HEK293 (cell line): ENCODE measurements around the gene HTRA1.

ENCODE experiments used
- CTCF ChIA-PET: fragments of 350-600 bp; formaldehyde crosslinking; extraction: SDS; loops from one replicate; lab custom pipeline; 2021; ENCODE audit warnings: antibody characterized with exemption; lab: Yijun Ruan, JAX
- POLR2A ChIA-PET: fragments of 300-600 bp; formaldehyde crosslinking; extraction: SDS; loops from one replicate; lab custom pipeline; 2020; ENCODE audit warnings: antibody characterized with exemption, inconsistent platforms; lab: Yijun Ruan, JAX
- H3K27ac ChIP-seq: fragments of 200-500 bp; sonication (Bioruptor generic); 2 replicates; pipeline ENCODE4 v1.5.1; 2014; ENCODE audit warnings: low read depth, low read length, control low read depth, inconsistent platforms; ENCODE audit errors: extremely low read depth
- H3K36me3 ChIP-seq, 2 experiments: fragments of 200-500 bp in 1 of 2; sonication (Bioruptor generic) in 1 of 2; 1 replicate in 1 of 2; 2 replicates in 1 of 2; pipeline ENCODE4 v1.5.1; 2014 to 2017; ENCODE audit warnings: inconsistent platforms in 2 of 2, low read length in 2 of 2; ENCODE audit not compliant: control insufficient read depth in 2 of 2, insufficient read depth in 1 of 2
- H3K4me1 ChIP-seq: fragments of 200-500 bp; sonication (Bioruptor generic); 2 replicates; pipeline ENCODE4 v1.5.1; 2014; ENCODE audit warnings: mild to moderate bottlenecking, low read length, inconsistent platforms; ENCODE audit not compliant: control insufficient read depth, insufficient read depth
- H3K4me3 ChIP-seq: 2 replicates; pipeline ENCODE4 v1.5.1; 2011; ENCODE audit warnings: low read depth, mild to moderate bottlenecking, control low read depth, low read length, moderate library complexity
- H3K9me3 ChIP-seq: fragments of 200-500 bp; sonication (Bioruptor generic); 2 replicates; pipeline ENCODE4 v1.5.1; 2014; ENCODE audit warnings: low read depth, low read length, inconsistent platforms; ENCODE audit not compliant: control insufficient read depth, insufficient read depth
- SETDB1 ChIP-seq: IDR thresholded peaks from one replicate; pipeline ENCODE4 v1.6.1; 2017; ENCODE audit warnings: mild to moderate bottlenecking, low read length, moderate library complexity, mixed read lengths; ENCODE audit not compliant: insufficient read length
- ZIC2 ChIP-seq: fragments of 450-650 bp; formaldehyde crosslinking; IDR thresholded peaks from 2 replicates; pipeline ENCODE4 v1.5.1; 2016; ENCODE audit warnings: missing biosample characterization, missing genetic modification characterization
- ZNF10 ChIP-seq: fragments of 450-650 bp; formaldehyde crosslinking; IDR thresholded peaks from 2 replicates; pipeline ENCODE4 v1.5.1; 2017; ENCODE audit warnings: missing biosample characterization, missing genetic modification characterization
- ZNF155 ChIP-seq: fragments of 450-650 bp; formaldehyde crosslinking; IDR thresholded peaks from 2 replicates; pipeline ENCODE4 v1.5.1; 2016; ENCODE audit warnings: missing biosample characterization, missing genetic modification characterization
- ZNF2 ChIP-seq: fragments of 450-650 bp; formaldehyde crosslinking; IDR thresholded peaks from 2 replicates; pipeline ENCODE4 v1.5.1; 2016; ENCODE audit warnings: missing biosample characterization, missing genetic modification characterization
- ZNF248 ChIP-seq: fragments of 450-650 bp; formaldehyde crosslinking; IDR thresholded peaks from 2 replicates; pipeline ENCODE4 v1.5.1; 2017; ENCODE audit warnings: missing biosample characterization, missing genetic modification characterization
- ZNF341 ChIP-seq: fragments of 450-650 bp; formaldehyde crosslinking; IDR thresholded peaks from 2 replicates; pipeline ENCODE4; 2016; ENCODE audit warnings: low read depth, missing biosample characterization, missing genetic modification characterization
- ZNF785 ChIP-seq: fragments of 450-650 bp; formaldehyde crosslinking; IDR thresholded peaks from 2 replicates; pipeline ENCODE4 v1.5.1; 2016; ENCODE audit warnings: missing biosample characterization, missing genetic modification characterization
- TF ChIP-seq, protein P1 (sequence below): fragments of 450-650 bp; formaldehyde crosslinking; IDR thresholded peaks from 2 replicates; pipeline ENCODE4 v1.5.1; 2016; ENCODE audit warnings: missing biosample characterization, missing genetic modification characterization, borderline replicate concordance

HTRA1 gene

DNA sequence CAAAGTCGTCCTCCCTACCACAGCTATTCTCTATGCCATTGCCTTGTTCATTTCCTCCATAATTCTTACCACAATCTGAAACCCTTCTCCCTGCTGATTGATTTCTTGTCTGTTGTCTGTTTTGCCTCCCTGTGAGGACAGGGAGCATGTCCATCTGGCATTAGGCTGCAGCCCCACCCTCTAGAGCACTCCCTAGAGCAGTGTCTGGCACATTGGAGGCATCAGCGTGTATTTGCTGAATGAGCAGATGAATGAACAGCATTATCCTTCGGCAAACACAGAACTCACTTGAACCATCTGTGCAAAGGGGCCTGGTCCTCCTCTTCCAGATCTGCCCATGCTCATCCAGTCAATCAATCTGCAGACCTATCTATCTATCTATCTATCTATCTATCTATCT, 94.1 kb downstream of the HTRA1 start:
- no peak for TF ChIP-seq SETDB1
- TF ChIP-seq, protein P1, sequence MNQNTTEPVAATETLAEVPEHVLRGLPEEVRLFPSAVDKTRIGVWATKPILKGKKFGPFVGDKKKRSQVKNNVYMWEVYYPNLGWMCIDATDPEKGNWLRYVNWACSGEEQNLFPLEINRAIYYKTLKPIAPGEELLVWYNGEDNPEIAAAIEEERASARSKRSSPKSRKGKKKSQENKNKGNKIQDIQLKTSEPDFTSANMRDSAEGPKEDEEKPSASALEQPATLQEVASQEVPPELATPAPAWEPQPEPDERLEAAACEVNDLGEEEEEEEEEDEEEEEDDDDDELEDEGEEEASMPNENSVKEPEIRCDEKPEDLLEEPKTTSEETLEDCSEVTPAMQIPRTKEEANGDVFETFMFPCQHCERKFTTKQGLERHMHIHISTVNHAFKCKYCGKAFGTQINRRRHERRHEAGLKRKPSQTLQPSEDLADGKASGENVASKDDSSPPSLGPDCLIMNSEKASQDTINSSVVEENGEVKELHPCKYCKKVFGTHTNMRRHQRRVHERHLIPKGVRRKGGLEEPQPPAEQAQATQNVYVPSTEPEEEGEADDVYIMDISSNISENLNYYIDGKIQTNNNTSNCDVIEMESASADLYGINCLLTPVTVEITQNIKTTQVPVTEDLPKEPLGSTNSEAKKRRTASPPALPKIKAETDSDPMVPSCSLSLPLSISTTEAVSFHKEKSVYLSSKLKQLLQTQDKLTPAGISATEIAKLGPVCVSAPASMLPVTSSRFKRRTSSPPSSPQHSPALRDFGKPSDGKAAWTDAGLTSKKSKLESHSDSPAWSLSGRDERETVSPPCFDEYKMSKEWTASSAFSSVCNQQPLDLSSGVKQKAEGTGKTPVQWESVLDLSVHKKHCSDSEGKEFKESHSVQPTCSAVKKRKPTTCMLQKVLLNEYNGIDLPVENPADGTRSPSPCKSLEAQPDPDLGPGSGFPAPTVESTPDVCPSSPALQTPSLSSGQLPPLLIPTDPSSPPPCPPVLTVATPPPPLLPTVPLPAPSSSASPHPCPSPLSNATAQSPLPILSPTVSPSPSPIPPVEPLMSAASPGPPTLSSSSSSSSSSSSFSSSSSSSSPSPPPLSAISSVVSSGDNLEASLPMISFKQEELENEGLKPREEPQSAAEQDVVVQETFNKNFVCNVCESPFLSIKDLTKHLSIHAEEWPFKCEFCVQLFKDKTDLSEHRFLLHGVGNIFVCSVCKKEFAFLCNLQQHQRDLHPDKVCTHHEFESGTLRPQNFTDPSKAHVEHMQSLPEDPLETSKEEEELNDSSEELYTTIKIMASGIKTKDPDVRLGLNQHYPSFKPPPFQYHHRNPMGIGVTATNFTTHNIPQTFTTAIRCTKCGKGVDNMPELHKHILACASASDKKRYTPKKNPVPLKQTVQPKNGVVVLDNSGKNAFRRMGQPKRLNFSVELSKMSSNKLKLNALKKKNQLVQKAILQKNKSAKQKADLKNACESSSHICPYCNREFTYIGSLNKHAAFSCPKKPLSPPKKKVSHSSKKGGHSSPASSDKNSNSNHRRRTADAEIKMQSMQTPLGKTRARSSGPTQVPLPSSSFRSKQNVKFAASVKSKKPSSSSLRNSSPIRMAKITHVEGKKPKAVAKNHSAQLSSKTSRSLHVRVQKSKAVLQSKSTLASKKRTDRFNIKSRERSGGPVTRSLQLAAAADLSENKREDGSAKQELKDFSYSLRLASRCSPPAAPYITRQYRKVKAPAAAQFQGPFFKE (tag by site-specific recombination), result no peak
- no peak overlapping the region for H3K4me3 ChIP-seq
- ChIA-PET POLR2A (no interaction called here), CTCF (interaction anchor here (3.2 kb wide), 1 partner anchor 10 kb away, joined by 13 read pairs; no protein-coding TSS in a partner anchor)
- H3K9me3 ChIP-seq, result no peaks in the 10 kb centered on the region
- no peak overlapping the region for H3K27ac ChIP-seq
- H3K36me3 ChIP-seq, result no peaks in the 10 kb centered on the region
- no peaks in the 10 kb centered on the region for H3K4me1 ChIP-seq

DNA sequence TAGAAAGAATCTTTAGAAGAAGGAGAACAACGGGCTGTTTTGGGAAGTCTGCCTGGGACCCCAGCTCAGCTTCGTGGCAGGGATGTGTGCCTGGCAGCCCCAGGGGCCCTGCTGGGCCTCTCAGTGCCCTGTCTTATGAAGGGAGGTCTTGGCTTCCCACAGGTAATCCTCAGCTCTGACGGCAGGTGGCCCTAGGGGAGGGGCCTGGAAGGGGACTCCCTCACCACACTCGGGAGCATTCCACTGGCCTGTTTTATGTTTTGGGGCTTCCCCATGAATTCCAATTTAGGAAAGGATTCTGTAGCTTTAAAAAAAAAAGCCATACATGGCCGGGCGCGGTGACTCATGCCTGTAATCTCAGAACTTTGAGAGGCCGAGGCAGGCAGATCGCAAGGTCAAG, 96.2 kb downstream of the HTRA1 start:
- no peak overlapping the region for H3K4me3 ChIP-seq
- H3K9me3 ChIP-seq, result no peaks in the 10 kb centered on the region
- no peaks in the 10 kb centered on the region for H3K4me1 ChIP-seq
- ChIA-PET CTCF (interaction anchor here (0.8 to 3.2 kb wide), 3 partner anchors 8 to 260 kb away, joined by 4 to 13 read pairs (median 4); no protein-coding TSS in a partner anchor), POLR2A (interaction anchor here (0.8 kb wide), 1 partner anchor 14 kb away, joined by 3 read pairs; no protein-coding TSS in a partner anchor)
- H3K27ac ChIP-seq, result no peak overlapping the region
- H3K36me3 ChIP-seq, result no peaks in the 10 kb centered on the region
- no peak for TF ChIP-seq ZNF341 (tag by site-specific recombination)
- no peak for TF ChIP-seq ZNF155 (tag by site-specific recombination)
- TF ChIP-seq ZIC2 (tag by site-specific recombination), result peak; percentile 85

DNA sequence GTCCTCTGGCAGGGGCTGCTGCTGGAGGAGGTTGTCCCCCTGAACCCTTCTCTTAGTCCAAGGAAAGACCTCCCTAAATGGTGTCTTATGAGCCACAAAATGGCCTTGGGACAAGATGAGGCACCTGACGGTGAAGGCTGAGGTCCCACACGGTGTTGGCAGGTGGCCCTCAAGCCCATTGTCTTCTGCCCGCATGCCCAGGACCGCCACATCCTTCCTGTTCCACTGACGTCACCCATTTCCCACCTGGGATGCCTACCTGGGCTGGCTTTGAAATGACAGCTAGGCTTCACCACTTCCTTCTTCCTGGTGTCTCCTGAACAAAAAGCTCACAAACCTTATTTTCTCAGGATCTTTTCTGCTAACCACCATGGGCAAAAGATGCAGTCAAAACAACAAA, 97.1 kb downstream of the HTRA1 start:
- CTCF ChIA-PET, result interaction anchor here (1.0 to 1.5 kb wide), 2 partner anchors 261 to 279 kb away, joined by 4 to 5 read pairs; no protein-coding TSS in a partner anchor
- Histone ChIP-seq H3K9me3 (no peaks in the 10 kb centered on the region), H3K4me1 (no peaks in the 10 kb centered on the region)
- TF ChIP-seq ZNF248 (tag by site-specific recombination), result no peak
- TF ChIP-seq ZNF2 (tag by site-specific recombination), result no peak
- TF ChIP-seq, all 188 proteins: peak for 0
- Histone ChIP-seq H3K4me3 (no peak overlapping the region), H3K36me3 (no peaks in the 10 kb centered on the region), H3K27ac (no peak overlapping the region)
- POLR2A ChIA-PET, result no interaction called here

DNA sequence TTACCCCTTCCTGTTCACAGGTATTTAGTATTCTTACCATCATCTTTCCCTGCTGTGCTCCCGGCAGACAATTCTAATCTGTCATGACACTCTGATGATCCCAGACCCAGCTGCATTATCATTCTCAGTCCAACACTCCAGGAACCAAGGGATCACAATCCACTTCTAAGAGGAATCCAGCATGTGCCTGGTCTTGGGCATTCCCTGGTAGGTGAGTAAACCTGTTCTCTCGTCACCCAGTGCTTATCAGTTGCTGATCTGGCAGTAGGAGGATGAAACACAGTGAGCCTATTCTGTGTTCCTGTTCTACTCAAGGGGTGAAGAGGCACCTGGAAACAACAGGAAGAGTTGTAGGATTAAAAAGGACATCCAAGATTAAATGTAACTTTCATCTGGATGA, 97.9 kb downstream of the HTRA1 start:
- no peak overlapping the region for H3K27ac ChIP-seq
- ChIA-PET CTCF (interaction anchor here (1.5 kb wide), 1 partner anchor 280 kb away, joined by 5 read pairs; no protein-coding TSS in a partner anchor), POLR2A (no interaction called here)
- TF ChIP-seq ZNF785 (tag by site-specific recombination) (no peak), ZNF10 (tag by site-specific recombination) (peak; percentile 24; the same call in 1 of the 2 replicates)
- no peaks in the 10 kb centered on the region for H3K4me1 ChIP-seq
- H3K36me3 ChIP-seq, result no peaks in the 10 kb centered on the region
- no peaks in the 10 kb centered on the region for H3K9me3 ChIP-seq
- H3K4me3 ChIP-seq, result no peak overlapping the region
